ENCODE measurements around the gene FALEC.

The FALEC gene

DNA sequence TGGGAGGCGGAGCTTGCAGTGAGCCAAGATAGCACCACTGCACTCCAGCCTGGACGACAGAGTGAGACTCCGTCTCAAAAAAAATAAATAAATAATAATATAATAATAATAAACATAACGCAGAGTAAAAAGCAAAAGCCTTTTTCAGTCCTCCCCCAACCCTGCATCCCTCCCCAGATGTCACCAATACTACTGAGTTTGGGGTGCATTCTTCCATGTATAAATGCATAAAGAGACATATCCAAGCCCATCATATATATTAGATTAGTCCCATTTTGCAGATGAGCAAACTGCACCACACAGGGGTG lies 32.7 kb downstream of the FALEC start:
- DNase-seq = no peak

DNA sequence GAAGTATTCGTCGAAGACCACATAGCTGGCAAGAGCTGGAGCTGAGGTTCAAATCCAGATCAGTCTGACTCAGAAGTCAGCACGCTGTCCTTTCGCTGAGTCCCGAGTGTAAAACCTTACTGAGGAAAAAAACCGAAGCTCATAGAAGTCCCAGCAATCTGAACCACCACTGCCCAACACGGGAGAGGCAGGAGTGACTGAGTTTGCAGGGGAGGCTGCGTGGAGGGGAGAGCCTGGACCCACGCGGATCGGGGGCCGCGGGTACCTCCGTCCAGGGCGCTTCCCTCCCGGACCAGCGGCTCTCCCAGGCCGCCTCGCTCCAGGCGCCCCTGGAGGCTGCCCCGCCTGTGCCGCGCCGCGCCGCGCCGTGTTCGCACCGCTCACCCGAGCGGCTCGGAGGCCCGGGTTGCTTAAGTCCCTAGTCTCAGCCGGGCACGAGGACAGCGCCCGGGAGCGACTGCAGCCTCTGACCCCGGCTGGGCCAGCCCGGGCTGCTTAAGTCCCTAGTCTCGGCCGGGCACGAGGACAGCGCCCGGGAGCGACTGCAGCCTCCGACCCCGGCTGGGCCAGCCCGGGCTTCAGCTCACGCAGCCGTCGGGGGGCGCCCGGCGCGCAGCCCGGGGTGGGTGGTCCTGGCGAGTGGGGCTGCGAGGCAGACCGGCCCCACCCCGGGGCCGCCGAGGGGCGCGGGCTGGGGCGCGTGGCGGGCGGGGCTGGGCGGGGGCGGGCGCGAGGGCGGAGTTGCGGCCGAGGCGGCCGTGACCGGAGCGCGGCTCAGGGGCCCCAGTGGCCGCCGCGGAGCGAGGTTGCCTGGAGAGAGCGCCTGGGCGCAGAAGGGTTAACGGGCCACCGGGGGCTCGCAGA lies 33.3 kb downstream of the FALEC start, which contains the start of gene ADAMTSL4:
Gene ADAMTSL4 (plus strand): TSS at position 777 of the 864 bp plus-strand sequence. CDS start 2,881 bp downstream, outside the sequence.
- peak in 2 of 5 experiments; percentile 6 to 55 for DNase-seq

DNA sequence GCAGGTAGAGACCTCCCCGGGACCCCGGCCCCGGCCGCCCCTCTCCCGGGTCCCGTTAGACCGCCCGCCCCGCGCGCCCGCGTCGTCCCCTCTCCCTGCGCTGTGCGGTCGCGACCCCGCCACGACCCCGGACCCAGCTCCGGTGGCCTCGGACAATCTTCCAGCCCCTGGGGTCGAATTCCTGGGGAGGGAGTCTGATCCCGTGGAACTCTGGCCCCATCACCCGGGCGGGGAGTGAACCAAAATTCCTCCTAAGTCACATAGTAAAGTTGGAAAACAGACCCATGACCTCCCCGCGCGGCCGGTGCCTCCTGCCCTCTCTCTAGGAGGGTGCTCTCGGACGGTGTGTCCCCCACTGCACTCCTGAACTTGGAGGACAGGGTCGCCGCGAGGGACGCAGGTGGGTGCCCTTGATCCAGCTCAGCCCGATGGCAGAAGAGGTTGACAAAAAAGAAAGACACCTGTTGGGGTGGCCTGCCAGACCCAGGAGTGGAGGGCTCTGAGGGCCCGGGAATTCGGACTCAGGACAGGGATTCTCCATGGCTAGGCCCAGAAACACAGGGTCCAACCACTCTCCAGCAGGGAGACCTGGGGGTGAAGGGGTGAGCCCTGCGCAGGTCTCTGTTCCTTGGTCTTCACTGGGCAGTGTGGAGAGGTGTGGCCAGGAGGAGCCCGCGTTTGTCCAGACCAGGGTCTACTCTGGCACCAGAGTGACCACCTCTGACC lies 34.1 kb downstream of the FALEC start:
- DNase-seq = no peak

DNA sequence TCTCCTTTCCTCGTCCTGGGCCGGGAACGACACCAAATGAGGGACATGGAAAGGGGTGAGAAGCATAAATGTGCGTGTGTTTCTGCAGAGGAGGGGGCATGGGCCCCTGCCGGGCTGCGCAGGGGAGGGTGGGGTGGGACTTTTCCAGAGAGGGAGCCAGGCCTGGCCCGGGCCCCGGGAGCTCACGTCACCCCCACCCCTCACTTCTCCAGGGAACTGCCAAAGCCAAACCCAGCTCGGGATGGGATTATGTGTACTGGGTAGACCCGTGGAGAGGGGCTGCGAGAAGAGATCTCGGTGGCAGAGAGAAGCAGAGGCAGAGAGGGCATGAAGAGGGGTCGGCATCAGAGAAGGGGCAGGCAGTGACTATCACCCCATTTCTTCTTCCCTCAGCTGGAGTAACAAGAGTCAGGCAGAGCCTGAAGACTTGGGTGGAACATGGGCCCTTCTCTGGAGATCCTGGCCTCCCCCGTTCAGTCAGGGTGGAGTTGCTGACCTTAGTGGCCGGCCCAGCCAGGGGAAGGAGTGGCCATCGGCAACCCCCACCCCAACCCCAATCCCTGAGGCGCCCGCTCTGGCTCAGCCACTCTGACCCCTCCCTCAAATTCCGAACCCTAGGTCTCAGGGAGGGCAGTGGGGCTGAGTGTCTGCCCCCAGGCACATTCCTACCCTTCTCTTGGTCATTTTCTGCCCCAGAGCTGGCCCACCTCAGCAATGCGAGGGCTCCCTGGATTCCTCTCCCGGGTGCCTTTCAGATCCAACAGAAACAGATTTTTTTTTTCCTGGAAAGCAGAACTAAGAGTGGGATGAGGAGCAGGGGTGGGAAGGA lies 34.9 kb downstream of the FALEC start:
- no peak for DNase-seq

DNA sequence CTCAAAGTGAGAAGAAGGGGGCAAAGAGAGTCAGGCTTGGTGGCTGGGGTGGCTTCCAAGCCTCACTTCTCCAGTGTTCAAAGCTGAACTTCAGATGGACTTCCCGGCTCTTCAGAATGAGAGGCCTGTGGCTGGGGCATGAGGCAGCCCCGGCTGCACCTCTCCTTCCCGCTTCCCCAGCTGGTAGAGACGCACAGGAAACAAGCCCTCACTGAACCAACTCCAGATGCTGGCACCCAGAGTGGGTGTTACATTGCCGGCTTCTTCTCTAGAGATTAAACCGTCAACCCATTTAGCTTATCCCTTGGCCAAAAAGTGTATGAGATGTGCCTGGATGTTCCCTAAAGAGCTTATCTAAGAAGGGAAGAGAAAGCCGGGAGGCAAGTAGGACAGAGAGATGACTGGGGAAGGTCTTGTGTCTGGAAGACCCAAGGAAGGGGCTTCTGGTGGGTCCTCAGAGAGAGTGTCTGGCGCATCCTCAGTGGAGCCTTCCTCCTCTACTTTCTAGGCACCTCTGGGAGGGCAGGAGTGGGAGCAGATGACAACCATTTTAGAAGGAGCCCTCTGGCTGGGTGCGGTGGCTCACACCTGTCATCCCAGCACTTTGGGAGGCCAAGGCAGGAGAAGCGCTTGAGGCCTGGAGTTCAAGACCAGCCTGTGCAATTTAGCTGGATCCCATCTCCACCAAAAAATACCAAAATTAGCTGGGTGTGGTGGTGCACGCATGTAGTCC lies 35.7 kb downstream of the FALEC start:
- DNase-seq = no peak

DNA sequence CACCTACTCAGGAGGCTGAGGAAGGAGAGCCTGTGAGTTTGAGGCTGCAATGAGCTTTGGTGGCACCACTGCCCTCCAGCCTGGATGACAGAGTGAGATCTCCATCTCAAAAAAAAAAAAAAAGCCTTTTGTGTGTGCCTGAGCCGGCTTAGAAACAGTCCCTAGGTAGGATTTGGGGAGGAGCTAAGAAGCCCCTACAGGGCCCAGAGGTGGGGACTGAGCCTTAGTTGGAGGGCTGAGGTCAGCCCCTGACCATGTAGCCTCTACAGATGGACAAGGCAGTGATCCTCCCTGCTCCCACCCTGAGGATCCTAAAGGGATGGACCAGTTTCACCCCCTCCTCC lies 36.2 kb downstream of the FALEC start:
- no peak for DNase-seq

DNA sequence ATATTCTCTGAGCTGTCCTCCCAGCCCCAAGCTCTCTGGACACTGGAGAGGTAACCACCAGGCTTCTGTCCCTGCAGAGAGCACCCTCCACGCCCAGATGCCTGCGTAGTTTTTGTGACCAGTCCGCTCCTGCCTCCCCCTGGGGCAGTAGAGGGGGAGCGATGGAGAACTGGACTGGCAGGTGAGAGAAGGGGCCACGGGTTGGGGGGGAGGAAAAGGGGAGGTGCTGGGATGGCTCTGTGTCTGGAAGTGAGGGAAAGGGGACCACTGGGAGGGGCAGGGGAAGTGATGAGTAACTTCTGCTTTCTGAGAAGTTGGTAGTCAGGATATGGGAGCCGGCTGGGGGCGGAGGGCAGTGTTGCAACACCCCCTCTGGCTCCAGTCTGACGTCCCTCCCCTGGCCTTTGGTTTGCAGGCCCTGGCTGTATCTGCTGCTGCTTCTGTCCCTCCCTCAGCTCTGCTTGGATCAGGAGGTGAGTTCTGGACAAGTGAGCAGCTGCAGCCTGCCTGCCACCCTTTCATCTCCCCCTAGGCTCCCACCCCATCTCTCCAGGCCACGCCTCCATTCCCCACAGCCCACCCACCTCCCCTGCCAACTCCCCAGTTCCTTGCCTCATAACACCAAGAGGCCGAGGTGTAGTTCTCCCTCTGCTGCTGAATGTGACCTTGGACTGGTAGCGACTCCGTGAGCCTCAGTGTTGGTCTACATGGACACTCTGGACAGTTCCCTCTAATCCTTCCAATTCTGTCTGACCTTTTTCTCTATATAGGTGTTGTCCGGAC lies 36.8 kb downstream of the FALEC start:
- DNase-seq = no peak

DNA sequence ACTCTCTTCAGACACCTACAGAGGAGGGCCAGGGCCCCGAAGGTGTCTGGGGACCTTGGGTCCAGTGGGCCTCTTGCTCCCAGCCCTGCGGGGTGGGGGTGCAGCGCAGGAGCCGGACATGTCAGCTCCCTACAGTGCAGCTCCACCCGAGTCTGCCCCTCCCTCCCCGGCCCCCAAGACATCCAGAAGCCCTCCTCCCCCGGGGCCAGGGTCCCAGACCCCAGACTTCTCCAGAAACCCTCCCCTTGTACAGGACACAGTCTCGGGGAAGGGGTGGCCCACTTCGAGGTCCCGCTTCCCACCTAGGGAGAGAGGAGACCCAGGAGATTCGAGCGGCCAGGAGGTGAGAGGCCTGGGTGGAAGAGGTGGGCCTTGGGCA lies 37.3 kb downstream of the FALEC start:
- DNase-seq = no peak

DNA sequence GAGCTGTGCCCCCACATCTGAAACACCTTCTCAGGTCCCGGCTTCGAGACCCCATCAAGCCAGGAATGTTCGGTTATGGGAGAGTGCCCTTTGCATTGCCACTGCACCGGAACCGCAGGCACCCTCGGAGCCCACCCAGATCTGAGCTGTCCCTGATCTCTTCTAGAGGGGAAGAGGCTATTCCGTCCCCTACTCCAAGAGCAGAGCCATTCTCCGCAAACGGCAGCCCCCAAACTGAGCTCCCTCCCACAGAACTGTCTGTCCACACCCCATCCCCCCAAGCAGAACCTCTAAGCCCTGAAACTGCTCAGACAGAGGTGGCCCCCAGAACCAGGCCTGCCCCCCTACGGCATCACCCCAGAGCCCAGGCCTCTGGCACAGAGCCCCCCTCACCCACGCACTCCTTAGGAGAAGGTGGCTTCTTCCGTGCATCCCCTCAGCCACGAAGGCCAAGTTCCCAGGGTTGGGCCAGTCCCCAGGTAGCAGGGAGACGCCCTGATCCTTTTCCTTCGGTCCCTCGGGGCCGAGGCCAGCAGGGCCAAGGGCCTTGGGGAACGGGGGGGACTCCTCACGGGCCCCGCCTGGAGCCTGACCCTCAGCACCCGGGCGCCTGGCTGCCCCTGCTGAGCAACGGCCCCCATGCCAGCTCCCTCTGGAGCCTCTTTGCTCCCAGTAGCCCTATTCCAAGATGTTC lies 38.0 kb downstream of the FALEC start:
- DNase-seq = no peak

DNA sequence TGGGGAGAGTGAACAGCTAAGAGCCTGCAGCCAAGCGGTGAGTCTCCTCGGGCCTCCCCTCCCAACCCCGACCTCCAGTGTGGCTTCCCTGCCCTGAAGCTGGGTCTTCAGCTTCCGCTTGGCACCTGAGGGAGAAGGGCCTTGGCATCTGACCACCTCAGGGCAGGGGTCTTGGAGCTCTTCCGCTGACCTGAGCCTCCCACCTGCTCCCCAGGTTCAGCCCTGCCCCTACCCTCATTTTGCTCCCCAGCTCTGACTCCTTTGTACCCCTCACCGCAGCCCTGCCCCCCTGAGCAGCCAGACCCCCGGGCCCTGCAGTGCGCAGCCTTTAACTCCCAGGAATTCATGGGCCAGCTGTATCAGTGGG lies 38.5 kb downstream of the FALEC start:
- DNase-seq = no peak

DNA sequence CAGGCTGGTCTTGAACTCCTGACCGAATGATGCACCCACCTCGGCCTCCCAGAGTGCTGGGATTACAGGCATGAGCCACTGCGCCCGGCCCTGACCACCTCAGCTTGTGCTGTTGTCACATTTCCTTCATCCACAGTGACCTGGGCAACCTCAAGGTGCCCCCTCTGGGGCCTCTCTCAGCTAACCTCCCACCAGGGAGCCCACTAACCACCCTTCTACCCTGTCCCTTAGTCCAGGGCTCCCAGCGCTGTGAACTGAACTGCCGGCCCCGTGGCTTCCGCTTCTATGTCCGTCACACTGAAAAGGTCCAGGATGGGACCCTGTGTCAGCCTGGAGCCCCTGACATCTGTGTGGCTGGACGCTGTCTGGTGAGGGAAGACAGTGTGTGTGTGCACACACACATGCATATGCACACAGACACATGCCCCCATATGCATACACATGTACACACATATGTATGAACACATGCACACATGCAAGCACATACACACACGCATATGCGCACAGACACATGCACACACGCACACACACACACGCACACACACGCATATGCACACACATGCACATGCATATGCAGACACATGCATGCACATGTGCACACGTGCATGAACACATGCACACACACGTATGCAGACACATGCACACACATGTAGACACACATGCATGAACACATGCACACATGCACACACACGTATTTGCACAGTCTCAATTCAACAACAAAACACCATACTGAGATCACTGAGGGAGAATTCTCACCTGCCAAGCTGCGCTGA lies 39.8 kb downstream of the FALEC start:
- DNase-seq = no peak

DNA sequence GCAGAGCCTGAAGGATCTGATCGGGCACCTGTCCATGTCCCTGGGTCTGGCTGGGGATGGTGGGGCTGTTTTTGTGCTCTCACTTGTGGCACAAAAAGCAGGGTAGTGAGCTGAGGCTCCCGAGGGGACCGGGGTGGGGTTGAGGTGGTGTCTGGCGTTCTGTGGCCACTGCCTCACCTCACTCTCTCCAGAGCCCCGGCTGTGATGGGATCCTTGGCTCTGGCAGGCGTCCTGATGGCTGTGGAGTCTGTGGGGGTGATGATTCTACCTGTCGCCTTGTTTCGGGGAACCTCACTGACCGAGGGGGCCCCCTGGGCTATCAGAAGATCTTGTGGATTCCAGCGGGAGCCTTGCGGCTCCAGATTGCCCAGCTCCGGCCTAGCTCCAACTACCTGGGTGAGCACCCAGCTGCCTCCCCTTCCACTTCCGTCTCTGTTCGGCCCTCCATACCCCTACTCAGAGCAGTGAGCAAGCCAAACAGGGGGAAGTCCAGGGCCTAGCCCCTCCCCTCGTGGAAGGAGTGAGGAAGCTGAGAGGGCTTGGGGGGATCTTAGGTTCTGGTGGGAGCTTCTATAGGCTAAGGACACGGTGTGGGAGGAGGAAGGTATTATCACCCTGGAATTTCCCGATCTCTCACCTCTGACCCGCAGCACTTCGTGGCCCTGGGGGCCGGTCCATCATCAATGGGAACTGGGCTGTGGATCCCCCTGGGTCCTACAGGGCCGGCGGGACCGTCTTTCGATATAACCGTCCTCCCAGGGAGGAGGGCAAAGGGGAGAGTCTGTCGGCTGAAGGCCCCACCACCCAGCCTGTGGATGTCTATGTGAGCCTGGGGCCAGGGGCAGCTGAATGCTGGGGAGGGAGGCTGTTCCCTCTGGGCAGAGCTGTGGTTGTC lies 40.7 kb downstream of the FALEC start:
- DNase-seq = no peak

DNA sequence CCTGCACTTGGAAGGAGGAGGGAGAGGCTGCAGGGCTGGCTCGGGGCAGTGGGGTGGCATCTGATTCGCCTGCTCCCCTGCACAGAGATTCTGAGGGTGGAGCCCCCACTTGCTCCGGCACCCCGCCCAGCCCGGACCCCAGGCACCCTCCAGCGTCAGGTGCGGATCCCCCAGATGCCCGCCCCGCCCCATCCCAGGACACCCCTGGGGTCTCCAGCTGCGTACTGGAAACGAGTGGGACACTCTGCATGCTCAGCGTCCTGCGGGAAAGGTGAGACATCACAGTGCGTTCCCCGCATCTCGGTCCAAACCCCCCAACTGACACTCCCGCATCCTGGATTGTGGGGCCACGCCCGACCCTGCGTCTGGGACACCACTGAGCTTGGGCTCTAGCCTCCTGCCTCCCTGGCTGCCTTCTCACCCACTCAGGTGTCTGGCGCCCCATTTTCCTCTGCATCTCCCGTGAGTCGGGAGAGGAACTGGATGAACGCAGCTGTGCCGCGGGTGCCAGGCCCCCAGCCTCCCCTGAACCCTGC lies 41.6 kb downstream of the FALEC start:
- DNase-seq = no peak

DNA sequence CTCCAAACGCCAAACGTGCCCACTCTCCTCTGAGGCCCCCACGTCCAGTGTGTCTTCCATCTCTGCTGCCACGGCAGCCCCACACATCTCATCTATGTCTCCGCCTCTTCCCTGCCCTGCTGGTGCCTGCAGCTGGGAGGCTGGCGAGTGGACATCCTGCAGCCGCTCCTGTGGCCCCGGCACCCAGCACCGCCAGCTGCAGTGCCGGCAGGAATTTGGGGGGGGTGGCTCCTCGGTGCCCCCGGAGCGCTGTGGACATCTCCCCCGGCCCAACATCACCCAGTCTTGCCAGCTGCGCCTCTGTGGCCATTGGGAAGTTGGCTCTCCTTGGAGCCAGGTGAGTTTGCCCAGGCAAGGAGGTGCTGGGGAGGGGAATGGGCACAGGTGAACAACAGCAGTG lies 42.3 kb downstream of the FALEC start:
- DNase-seq = no peak

DNA sequence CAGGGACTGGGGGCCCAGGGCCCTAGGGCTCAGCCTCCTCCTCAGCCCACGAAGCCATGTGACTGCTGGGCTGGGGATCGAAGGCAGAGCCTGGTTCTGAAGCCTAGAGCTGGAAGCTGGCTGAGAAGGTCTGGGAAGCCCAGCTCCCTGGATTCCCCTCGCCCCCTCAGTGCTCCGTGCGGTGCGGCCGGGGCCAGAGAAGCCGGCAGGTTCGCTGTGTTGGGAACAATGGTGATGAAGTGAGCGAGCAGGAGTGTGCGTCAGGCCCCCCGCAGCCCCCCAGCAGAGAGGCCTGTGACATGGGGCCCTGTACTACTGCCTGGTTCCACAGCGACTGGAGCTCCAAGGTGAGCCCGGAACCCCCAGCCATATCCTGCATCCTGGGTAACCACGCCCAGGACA lies 42.8 kb downstream of the FALEC start:
- no peak for DNase-seq

DNA sequence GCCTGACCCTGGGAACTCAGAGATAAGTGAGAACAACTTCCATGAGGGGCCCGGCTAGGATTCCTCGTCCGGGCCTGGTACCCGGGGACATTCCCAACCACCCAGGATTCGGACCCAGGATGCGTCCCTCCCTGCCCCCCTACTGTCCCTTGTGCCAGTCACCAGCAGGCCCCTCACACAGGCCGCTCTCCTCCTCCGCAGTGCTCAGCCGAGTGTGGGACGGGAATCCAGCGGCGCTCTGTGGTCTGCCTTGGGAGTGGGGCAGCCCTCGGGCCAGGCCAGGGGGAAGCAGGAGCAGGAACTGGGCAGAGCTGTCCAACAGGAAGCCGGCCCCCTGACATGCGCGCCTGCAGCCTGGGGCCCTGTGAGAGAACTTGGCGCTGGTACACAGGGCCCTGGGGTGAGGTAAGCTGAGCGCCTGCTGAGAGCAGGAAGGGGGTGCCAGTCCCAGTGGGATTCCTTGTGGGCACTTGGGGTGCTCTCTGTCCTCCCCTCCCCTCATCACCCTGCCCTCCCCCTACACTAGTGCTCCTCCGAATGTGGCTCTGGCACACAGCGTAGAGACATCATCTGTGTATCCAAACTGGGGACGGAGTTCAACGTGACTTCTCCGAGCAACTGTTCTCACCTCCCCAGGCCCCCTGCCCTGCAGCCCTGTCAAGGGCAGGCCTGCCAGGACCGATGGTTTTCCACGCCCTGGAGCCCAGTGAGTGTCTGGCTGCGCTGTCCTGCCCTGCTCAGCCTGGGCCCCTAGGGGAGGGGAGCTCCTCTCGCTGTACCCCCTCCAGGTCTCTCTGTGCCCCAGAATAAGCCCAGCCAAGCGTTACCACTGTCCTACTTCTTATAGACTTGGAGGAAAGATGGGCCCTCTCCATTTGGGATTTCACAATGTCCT lies 43.5 kb downstream of the FALEC start:
- no peak for DNase-seq

DNA sequence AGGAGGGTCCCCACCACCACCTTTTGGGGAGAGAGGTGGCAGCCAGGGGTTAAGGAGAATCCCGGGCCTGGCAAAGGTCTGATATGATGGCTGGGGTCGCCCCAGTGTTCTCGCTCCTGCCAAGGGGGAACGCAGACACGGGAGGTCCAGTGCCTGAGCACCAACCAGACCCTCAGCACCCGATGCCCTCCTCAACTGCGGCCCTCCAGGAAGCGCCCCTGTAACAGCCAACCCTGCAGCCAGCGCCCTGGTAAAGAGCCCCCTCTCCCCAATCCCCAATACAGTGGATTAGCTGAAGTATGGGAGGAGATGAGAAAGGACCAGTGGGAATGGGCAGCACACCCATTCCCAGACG lies 44.1 kb downstream of the FALEC start:
- DNase-seq = no peak

DNA sequence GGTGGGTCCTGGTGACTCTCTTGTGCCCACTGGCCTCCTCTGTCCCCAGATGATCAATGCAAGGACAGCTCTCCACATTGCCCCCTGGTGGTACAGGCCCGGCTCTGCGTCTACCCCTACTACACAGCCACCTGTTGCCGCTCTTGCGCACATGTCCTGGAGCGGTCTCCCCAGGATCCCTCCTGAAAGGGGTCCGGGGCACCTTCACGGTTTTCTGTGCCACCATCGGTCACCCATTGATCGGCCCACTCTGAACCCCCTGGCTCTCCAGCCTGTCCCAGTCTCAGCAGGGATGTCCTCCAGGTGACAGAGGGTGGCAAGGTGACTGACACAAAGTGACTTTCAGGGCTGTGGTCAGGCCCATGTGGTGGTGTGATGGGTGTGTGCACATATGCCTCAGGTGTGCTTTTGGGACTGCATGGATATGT lies 44.5 kb downstream of the FALEC start:
- DNase-seq = peak; percentile 32 to 74 (median 58)

All from T-helper 2 cell (primary cell).